Effector memory CD4-positive, alpha-beta T cell (primary cell): Measurements from ENCODE around the gene CLEC4F.

Source experiments
- DNase-seq, 3 donors: peaks; one replicate each; pipeline ENCODE4 v3.0.0-alpha.2; 2020
- H3K27ac ChIP-seq: 2 replicates; pipeline ENCODE4 v1.7.0; 2013; ENCODE audit warnings: mild to moderate bottlenecking, low read length, moderate library complexity; ENCODE audit not compliant: insufficient read depth, poor library complexity, severe bottlenecking
- H3K27me3 ChIP-seq: replicated peaks from 2 replicates; pipeline ENCODE4 v1.7.0; 2013; ENCODE audit warnings: mild to moderate bottlenecking, low read length; ENCODE audit not compliant: insufficient read depth, control insufficient read depth, poor library complexity, severe bottlenecking
- H3K36me3 ChIP-seq: 2 replicates; pipeline ENCODE4 v1.7.0; 2013; ENCODE audit warnings: mild to moderate bottlenecking, low read length, moderate library complexity; ENCODE audit not compliant: control insufficient read depth, insufficient read depth
- H3K4me1 ChIP-seq: 2 replicates; pipeline ENCODE4 v1.7.0; 2013; ENCODE audit warnings: low read length, mild to moderate bottlenecking; ENCODE audit not compliant: control insufficient read depth, insufficient read depth, poor library complexity, severe bottlenecking
- H3K4me3 ChIP-seq: 2 replicates; pipeline ENCODE4 v1.7.0; 2013; ENCODE audit warnings: low read length, low read depth, mild to moderate bottlenecking; ENCODE audit not compliant: insufficient read depth, poor library complexity, severe bottlenecking
- H3K9me3 ChIP-seq: 2 replicates; pipeline ENCODE4 v1.7.0; 2013; ENCODE audit warnings: mild to moderate bottlenecking, low read length, moderate library complexity; ENCODE audit not compliant: control insufficient read depth
- total RNA-seq, 3 donors: gene quantifications; one replicate each; lab custom pipeline; 2026; lab: John Stamatoyannopoulos, UW

CLEC4F gene, protein sequence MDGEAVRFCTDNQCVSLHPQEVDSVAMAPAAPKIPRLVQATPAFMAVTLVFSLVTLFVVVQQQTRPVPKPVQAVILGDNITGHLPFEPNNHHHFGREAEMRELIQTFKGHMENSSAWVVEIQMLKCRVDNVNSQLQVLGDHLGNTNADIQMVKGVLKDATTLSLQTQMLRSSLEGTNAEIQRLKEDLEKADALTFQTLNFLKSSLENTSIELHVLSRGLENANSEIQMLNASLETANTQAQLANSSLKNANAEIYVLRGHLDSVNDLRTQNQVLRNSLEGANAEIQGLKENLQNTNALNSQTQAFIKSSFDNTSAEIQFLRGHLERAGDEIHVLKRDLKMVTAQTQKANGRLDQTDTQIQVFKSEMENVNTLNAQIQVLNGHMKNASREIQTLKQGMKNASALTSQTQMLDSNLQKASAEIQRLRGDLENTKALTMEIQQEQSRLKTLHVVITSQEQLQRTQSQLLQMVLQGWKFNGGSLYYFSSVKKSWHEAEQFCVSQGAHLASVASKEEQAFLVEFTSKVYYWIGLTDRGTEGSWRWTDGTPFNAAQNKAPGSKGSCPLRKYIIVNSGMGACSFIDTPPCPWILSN
- total RNA-seq, result 0 reads per million in 3 donors

DNA sequence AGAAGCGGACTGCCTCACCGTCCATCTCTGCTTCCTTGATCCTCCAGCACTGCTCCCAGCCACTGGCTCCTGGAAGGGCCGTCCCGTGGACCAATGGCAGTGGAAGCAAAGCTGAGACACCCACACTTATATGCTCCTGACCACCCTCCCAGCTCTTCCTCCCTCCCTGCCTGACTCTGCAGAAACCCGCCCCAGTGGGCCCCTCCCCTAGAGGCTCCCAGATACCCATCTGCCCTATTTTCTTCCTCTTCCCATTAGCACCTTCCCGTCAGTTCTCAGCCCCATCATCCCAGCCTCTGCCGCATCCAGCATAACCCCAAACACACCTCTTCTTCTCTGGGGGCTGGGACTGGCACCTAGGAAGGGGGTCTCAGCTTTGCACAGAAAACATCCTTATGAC is at the start of gene CLEC4F:
Gene CLEC4F (minus strand): TSS at position 101 of the 400 bp plus-strand sequence. CDS start 76 bp downstream, at position 25.
- no peak within 1 kb of the TSS for H3K27ac ChIP-seq
- no peaks in the 10 kb centered on the region for H3K27me3 ChIP-seq
- DNase-seq, result no peak
- H3K36me3 ChIP-seq, result no peaks in the 10 kb centered on the region
- peaks cover 3% of the 10 kb centered on the region for H3K4me1 ChIP-seq
- H3K9me3 ChIP-seq, result no peaks in the 10 kb centered on the region
- no peak within 1 kb of the TSS for H3K4me3 ChIP-seq

DNA sequence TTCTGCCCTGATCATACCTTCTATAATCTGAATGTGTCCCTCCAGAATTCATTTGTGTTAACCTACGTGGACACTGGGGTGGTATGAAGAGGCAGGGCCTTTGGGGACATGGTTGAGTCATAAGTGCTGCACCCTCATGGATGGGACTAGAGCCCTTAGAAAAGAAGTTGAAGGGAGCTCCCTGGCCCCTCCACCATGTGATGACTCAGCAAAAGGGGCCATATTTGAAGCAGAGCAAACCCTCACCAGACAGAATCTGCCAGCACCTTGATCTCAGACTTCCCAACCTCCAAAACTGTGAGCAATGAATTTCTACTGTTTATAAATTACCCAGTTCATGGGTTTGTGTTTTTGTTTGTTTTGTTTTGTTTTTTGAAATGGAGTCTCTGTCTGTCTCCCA is 48.6 kb upstream of the CLEC4F start:
- Histone ChIP-seq H3K27me3 (peaks cover 10% of the 10 kb centered on the region), H3K36me3 (no peaks in the 10 kb centered on the region), H3K9me3 (no peaks in the 10 kb centered on the region), H3K4me1 (peaks cover 8% of the 10 kb centered on the region), H3K27ac (no peak overlapping the region), H3K4me3 (no peak overlapping the region)
- DNase-seq, result no peak

- Histone ChIP-seq H3K4me3 (no peak overlapping the region), H3K36me3 (no peaks in the 10 kb centered on the region), H3K4me1 (peaks cover 3% of the 10 kb centered on the region), H3K9me3 (no peaks in the 10 kb centered on the region), H3K27ac (no peak overlapping the region), H3K27me3 (no peaks in the 10 kb centered on the region)
- peak; percentile 20 to 37 (median 30) for DNase-seq
These were observed 41.6 kb upstream of the CLEC4F start for GRCh38 chr2:70861777-70862625.

GRCh38 chr2:70855667-70856066 is 35.3 kb upstream of the CLEC4F start:
- Histone ChIP-seq H3K27me3 (no peaks in the 10 kb centered on the region), H3K36me3 (no peaks in the 10 kb centered on the region), H3K27ac (no peak overlapping the region), H3K9me3 (no peaks in the 10 kb centered on the region), H3K4me3 (no peak overlapping the region), H3K4me1 (no peaks in the 10 kb centered on the region)
- DNase-seq, result no peak

DNA sequence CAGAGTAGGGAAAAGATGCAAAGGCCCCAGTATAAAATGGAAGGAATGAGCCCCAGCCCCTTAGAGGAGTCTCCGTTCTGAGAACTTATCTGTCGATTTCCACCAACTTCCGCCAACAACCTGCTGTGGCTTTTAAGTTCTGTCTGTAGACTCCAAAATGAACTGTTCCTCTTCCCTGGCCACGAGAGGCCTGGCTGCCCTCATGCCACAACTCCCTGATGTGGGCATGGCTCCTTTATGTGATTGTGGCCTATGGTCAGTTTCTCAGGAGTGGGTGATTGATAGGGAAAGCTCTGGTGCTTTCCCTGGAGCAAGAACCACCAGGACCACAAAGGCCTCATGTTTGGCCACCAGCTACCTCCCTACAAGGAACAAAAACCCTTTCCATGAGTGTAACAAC is 34.0 kb upstream of the CLEC4F start:
- Histone ChIP-seq H3K36me3 (no peaks in the 10 kb centered on the region), H3K4me3 (no peak overlapping the region), H3K27me3 (no peaks in the 10 kb centered on the region), H3K4me1 (no peaks in the 10 kb centered on the region), H3K9me3 (no peaks in the 10 kb centered on the region), H3K27ac (no peak overlapping the region)
- DNase-seq, result no peak

- H3K9me3 ChIP-seq, result no peaks in the 10 kb centered on the region
- H3K27me3 ChIP-seq, result no peaks in the 10 kb centered on the region
- no peak overlapping the region for H3K27ac ChIP-seq
- no peak for DNase-seq
- no peak overlapping the region for H3K4me3 ChIP-seq
- no peaks in the 10 kb centered on the region for H3K4me1 ChIP-seq
- H3K36me3 ChIP-seq, result no peaks in the 10 kb centered on the region
These were observed 32.4 kb upstream of the CLEC4F start for GRCh38 chr2:70852824-70853223.

DNA sequence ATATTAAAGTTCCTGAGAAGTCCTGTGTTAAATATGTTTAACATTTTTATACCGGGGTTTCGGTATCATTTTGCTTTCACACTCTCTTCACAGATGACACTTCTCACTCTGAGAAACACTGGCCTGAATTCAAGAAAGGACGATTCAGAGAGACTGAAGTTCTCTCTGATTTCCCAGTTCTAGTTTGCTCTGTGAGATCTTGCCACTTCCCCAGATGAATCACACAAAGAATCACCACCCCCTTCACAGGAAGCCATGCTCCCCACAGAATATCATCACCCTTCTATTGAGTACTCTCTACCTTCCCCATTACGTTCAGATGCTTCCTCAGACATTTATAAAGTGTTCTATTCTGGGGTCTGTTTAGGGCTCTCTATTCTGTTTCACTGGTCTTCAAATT is 31.3 kb upstream of the CLEC4F start:
- Histone ChIP-seq H3K9me3 (no peaks in the 10 kb centered on the region), H3K4me1 (no peaks in the 10 kb centered on the region), H3K27ac (no peak overlapping the region), H3K4me3 (no peak overlapping the region), H3K27me3 (no peaks in the 10 kb centered on the region), H3K36me3 (no peaks in the 10 kb centered on the region)
- no peak for DNase-seq

DNA sequence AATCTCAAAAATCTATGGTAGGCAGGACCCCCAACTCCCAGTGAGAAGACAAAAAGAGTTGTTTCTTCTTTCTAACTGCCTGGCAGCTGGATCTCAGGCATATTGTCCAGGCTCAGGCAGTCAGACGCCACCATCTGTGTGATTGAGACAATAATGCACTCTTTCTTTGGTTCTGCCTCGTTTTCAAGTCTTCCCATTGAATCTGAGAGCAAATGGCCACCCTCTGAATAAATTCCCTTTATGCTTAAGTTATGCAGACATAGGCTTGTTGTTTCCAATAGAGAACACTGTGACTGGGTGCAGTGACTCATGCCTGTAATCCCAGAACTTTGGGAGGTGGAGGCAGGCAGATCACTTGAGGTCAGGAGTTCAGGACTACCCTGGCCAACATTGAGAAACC is 30.5 kb upstream of the CLEC4F start:
- no peak for DNase-seq
- Histone ChIP-seq H3K36me3 (no peaks in the 10 kb centered on the region), H3K27ac (no peak overlapping the region), H3K4me1 (no peaks in the 10 kb centered on the region), H3K27me3 (no peaks in the 10 kb centered on the region), H3K4me3 (no peak overlapping the region), H3K9me3 (no peaks in the 10 kb centered on the region)

- Histone ChIP-seq H3K27me3 (no peaks in the 10 kb centered on the region), H3K27ac (no peak overlapping the region), H3K9me3 (no peaks in the 10 kb centered on the region), H3K36me3 (no peaks in the 10 kb centered on the region), H3K4me3 (no peak overlapping the region), H3K4me1 (no peaks in the 10 kb centered on the region)
- DNase-seq, result no peak
These were observed 22.0 kb upstream of the CLEC4F start for GRCh38 chr2:70842401-70842800.
